K562 (cell line): Measurements from ENCODE around the gene TMEM139. TPM values are rescaled to one million over a fixed set of nuclear protein-coding genes. Genes with fewer than 3 reads are reported as not detected.

Experiments
- ATAC-seq: fragments of 200-7000 bp; cut with Tn5 transposase; 3 replicates; pipeline ENCODE4 v1.9.1; 2020; ENCODE audit warnings: moderate library complexity
- BruUV-seq: library from RNA; stranded (reverse); fragments of 400-500 nt; replicated peaks from 2 replicates; lab custom pipeline; 2021; lab: Mats Ljungman, UMichigan
- CTCF ChIA-PET: fragments of 300-600 bp; formaldehyde crosslinking; extraction: SDS; loops from one replicate; lab custom pipeline; 2021; ENCODE audit warnings: low intra/inter-chr PET ratio; lab: Yijun Ruan, JAX
- POLR2A ChIA-PET: fragments of 300-600, 350-650 bp; sonication (Branson Sonifier 250); formaldehyde crosslinking; extraction: SDS; loops from one replicate; lab custom pipeline; 2021; ENCODE audit warnings: antibody characterized with exemption, inconsistent platforms; lab: Yijun Ruan, JAX
- DNase-seq, 4 experiments: peaks; one replicate each; pipeline versions ENCODE4 v3.0.0 to v3.0.0-alpha.2; 2011 to 2018; ENCODE audit warnings: low spot score in 3 of 4, mixed read lengths in 3 of 4; ENCODE audit errors: extremely low read depth in 1 of 4
- FAIRE-seq: peaks from 2 replicates; lab custom pipeline; 2011; peaks lifted over from hg19 to GRCh38; lab: Jason Lieb, UNC
- H2AFZ ChIP-seq: 2 replicates; pipeline ENCODE4 v1.6.0; 2011; ENCODE audit warnings: low read depth, low read length, control low read depth, inconsistent platforms
- H3K27ac ChIP-seq: fragments of 200-600 bp; 3 replicates; pipeline ENCODE4 v1.8.0; 2011; ENCODE audit warnings: low read depth, mild to moderate bottlenecking, control low read depth, inconsistent platforms, low read length, moderate library complexity, mixed read lengths; ENCODE audit errors: extremely low read depth
- H3K27me3 ChIP-seq, 2 experiments: fragments of 300-600 bp in 1 of 2; 2 replicates in 1 of 2; 3 replicates in 1 of 2; pipeline versions ENCODE4 v1.6.0 to v1.8.0; 2011; ENCODE audit warnings: inconsistent platforms in 2 of 2, low read length in 2 of 2, mild to moderate bottlenecking in 1 of 2, mixed read lengths in 1 of 2, moderate library complexity in 1 of 2; ENCODE audit not compliant: control insufficient read depth in 2 of 2, insufficient read depth in 2 of 2
- H3K36me3 ChIP-seq: fragments of 300-600 bp; 3 replicates; pipeline ENCODE4 v1.8.0; 2011; ENCODE audit warnings: mild to moderate bottlenecking, low read length, inconsistent platforms; ENCODE audit not compliant: control insufficient read depth, insufficient read depth
- H3K4me1 ChIP-seq, 2 experiments: fragments of 200-600 bp in 1 of 2; replicated peaks in 1 of 2; 2 replicates in 1 of 2; 3 replicates in 1 of 2; pipeline versions ENCODE4 v1.5.1 to v1.8.0; 2011; ENCODE audit warnings: inconsistent platforms in 2 of 2, low read length in 2 of 2, mild to moderate bottlenecking in 1 of 2, mixed read lengths in 1 of 2, moderate library complexity in 1 of 2; ENCODE audit not compliant: control insufficient read depth in 2 of 2, insufficient read depth in 2 of 2
- H3K4me2 ChIP-seq: 2 replicates; pipeline ENCODE4 v1.6.1; 2011; ENCODE audit warnings: low read length, control low read depth, inconsistent platforms, mixed read lengths; ENCODE audit not compliant: insufficient read depth
- H3K4me3 ChIP-seq: fragments of 200-600 bp; sonication (generic), shearing (Covaris generic); 2 replicates; pipeline ENCODE4 v1.5.1; 2016; ENCODE audit warnings: control low read depth, inconsistent platforms
- H3K79me2 ChIP-seq: fragments of 200-600 bp; 3 replicates; pipeline ENCODE4 v1.8.0; 2011; ENCODE audit warnings: low read length, inconsistent platforms; ENCODE audit not compliant: control insufficient read depth, insufficient read depth
- H3K9ac ChIP-seq, 2 experiments: 2 replicates each; pipeline versions ENCODE4 v1.6.0 to v1.6.1; 2011; ENCODE audit warnings: low read depth in 2 of 2, low read length in 2 of 2, control low read depth in 1 of 2, inconsistent platforms in 1 of 2, mild to moderate bottlenecking in 1 of 2, mixed read lengths in 1 of 2; ENCODE audit not compliant: insufficient read depth in 1 of 2
- H3K9me1 ChIP-seq: one replicate; pipeline ENCODE4 v1.6.0; 2011; ENCODE audit warnings: inconsistent platforms, mild to moderate bottlenecking, low read length, moderate library complexity; ENCODE audit not compliant: control insufficient read depth, insufficient read depth
- H3K9me3 ChIP-seq: replicated peaks from 2 replicates; pipeline ENCODE4 v1.5.1; 2011; ENCODE audit warnings: low read depth, low read length, inconsistent platforms; ENCODE audit not compliant: control insufficient read depth, insufficient read depth
- H4K20me1 ChIP-seq: replicated peaks from 2 replicates; pipeline ENCODE4 v1.6.1; 2011; ENCODE audit warnings: low read length, inconsistent platforms, mixed read lengths; ENCODE audit not compliant: control insufficient read depth, insufficient read depth
- CBFB ChIP-seq: sonication (generic); formaldehyde crosslinking; IDR thresholded peaks from 2 replicates; pipeline ENCODE4 v1.4.0; 2020; ENCODE audit warnings: mild to moderate bottlenecking, missing genetic modification reagents
- DLX4 ChIP-seq: fragments of 250-450 bp; sonication (Bioruptor Pico); IDR thresholded peaks from 2 replicates; pipeline ENCODE4 v1.6.1; 2021; ENCODE audit warnings: mild to moderate bottlenecking
- HDAC1 ChIP-seq, 2 experiments: fragments of 450-650 bp; IDR thresholded peaks; 2 replicates each; pipeline ENCODE4 v1.6.1; 2016 to 2017; ENCODE audit warnings: inconsistent platforms in 1 of 2, mild to moderate bottlenecking in 1 of 2, moderate library complexity in 1 of 2
- HMG20A ChIP-seq: fragments of 450-650 bp; formaldehyde crosslinking; conservative IDR thresholded peaks from 2 replicates; pipeline ENCODE4 v1.4.0; 2020; ENCODE audit warnings: mild to moderate bottlenecking, mixed read lengths
- KLF10 ChIP-seq: fragments of 250-450 bp; sonication (Bioruptor Pico); IDR thresholded peaks from 2 replicates; pipeline ENCODE4 v1.6.1; 2021; ENCODE audit warnings: matching md5 sums
- NR2C1 ChIP-seq, 2 experiments: fragments of 450-650 bp; IDR thresholded peaks; 2 replicates each; pipeline ENCODE4 v1.6.1; 2017; ENCODE audit warnings: mild to moderate bottlenecking in 2 of 2, antibody characterized with exemption in 1 of 2, inconsistent platforms in 1 of 2, missing compliant biosample characterization in 1 of 2, missing genetic modification characterization in 1 of 2
- PML ChIP-seq: IDR thresholded peaks from 2 replicates; pipeline ENCODE4 v1.6.1; 2012; ENCODE audit warnings: low read length, inconsistent platforms
- POLR3A ChIP-seq: IDR thresholded peaks from 2 replicates; pipeline ENCODE4 v1.6.1; 2011; ENCODE audit warnings: borderline replicate concordance, mild to moderate bottlenecking, moderate library complexity; ENCODE audit not compliant: insufficient read length, insufficient read depth; ENCODE audit errors: extremely low read depth
- PRMT5 ChIP-seq: sonication (generic); formaldehyde crosslinking; IDR thresholded peaks from 2 replicates; pipeline ENCODE4 v1.5.0; 2020; ENCODE audit warnings: missing genetic modification reagents
- SMAD1 ChIP-seq: fragments of 150-350 bp; IDR thresholded peaks from 2 replicates; pipeline ENCODE4 v1.6.1; 2014; ENCODE audit warnings: low read length, low read depth; ENCODE audit not compliant: partially characterized antibody
- SNAPC5 ChIP-seq: fragments of 250-450 bp; sonication (Bioruptor Pico); IDR thresholded peaks from 2 replicates; pipeline ENCODE4 v1.8.0; 2021; ENCODE audit warnings: moderate library complexity, mild to moderate bottlenecking, inconsistent platforms
- STAG1 ChIP-seq: sonication (generic); formaldehyde crosslinking; IDR thresholded peaks from 2 replicates; pipeline ENCODE4 v1.5.0; 2020; ENCODE audit warnings: missing genetic modification reagents, borderline replicate concordance
- U2AF1 ChIP-seq: fragments of 200-400 bp; formaldehyde crosslinking; optimal IDR thresholded peaks from 2 replicates; pipeline ENCODE3; 2017; ENCODE audit warnings: mild to moderate bottlenecking, low read depth, low read length, moderate library complexity
- ZNF311 ChIP-seq: fragments of 250-450 bp; sonication (Bioruptor Pico); IDR thresholded peaks from 2 replicates; pipeline ENCODE4 v1.4.0; 2020; ENCODE audit warnings: mild to moderate bottlenecking, moderate library complexity
- ZNF79 ChIP-seq: fragments of 250-450 bp; sonication (Bioruptor Pico); IDR thresholded peaks from 2 replicates; pipeline ENCODE4 v1.4.0; 2020; ENCODE audit warnings: low read depth, mild to moderate bottlenecking, moderate library complexity
- WGBS: fragments of 100-300 bp; shearing (Covaris generic); methylation state at CpG from one replicate; pipeline ENCODE4 v1.1.6; 2016; ENCODE audit warnings: low coverage, mixed read lengths; ENCODE audit not compliant: insufficient coverage; ENCODE audit errors: missing lambda C conversion rate; 5-methylcytosine and 5-hydroxymethylcytosine counted together
- in situ Hi-C: fragments of 300-500 bp; cut with MboI; formaldehyde crosslinking; loops from 4 replicates; pipeline ENCODE4 v1.15.0; 2018; ENCODE audit warnings: inconsistent platforms, mixed read lengths
- intact Hi-C: fragments of 100-400 bp; cut with micrococcal nuclease; formaldehyde crosslinking; loops from 2 replicates; pipeline ENCODE4 v1.14.2; 2022
- polyA plus RNA-seq, 8 experiments: library from polyadenylated mRNA; depleted of rRNA in 4 of 8; stranded (reverse) in 5 of 8; unstranded in 3 of 8; fragments of >200 nt; fragmentation: Nextera tagmentation in 2 of 8; fragmentation: Illumina TruSeq in 1 of 8; extraction: Ambion mirVana in 2 of 8; extraction: Trizol in 1 of 8; gene quantifications; 2 replicates each; pipeline versions ENCODE4 v1.2.1 to v1.2.3, GENCODE V29; 2011 to 2014; ENCODE audit warnings: inconsistent platforms in 1 of 8, missing spikeins in 1 of 8
- total RNA-seq, 7 experiments: library from RNA; depleted of rRNA in 6 of 7; stranded (reverse); fragments of >200 nt in 6 of 7; fragmentation: Illumina TruSeq in 2 of 7; extraction: Trizol in 2 of 7; gene quantifications; 2 replicates each; pipeline versions ENCODE4 v1.2.1 to v1.2.3, GENCODE V29; 2011 to 2021; ENCODE audit warnings: low replicate concordance in 1 of 7
- TF ChIP-seq, protein P1 (sequence below): fragments of 450-650 bp; IDR thresholded peaks from 2 replicates; pipeline ENCODE4 v1.6.1; 2016; ENCODE audit warnings: low read depth, mild to moderate bottlenecking, moderate library complexity

Gene TMEM139
- total and polyA plus RNA-seq, 9 of the 15 experiments (the other 6 are each of a cell fraction or from before 2014, with no cell fraction given), result 0.27 to 1.8 (median 0.79) TPM

- FAIRE-seq (no peak), ATAC-seq (no peak), DNase-seq (no peak)
- no peak overlapping the region for H3K9ac ChIP-seq
- POLR2A ChIA-PET, result interaction anchor here (0.7 to 0.8 kb wide), 2 partner anchors 25 to 32 kb away, joined by 3 read pairs; no protein-coding TSS in a partner anchor
- no peaks in the 10 kb centered on the region for H3K36me3 ChIP-seq
- intact Hi-C loops, result no loop called here
- WGBS, result 2% methylated on average over 5 of the region's 5 CpGs
- H3K27me3 ChIP-seq, result peaks cover 56 to 74% of the 10 kb centered on the region in 2 experiments
- no peaks in the 10 kb centered on the region for H4K20me1 ChIP-seq
- no peaks in the 10 kb centered on the region; a peak in 1 of 5 replicates for H3K4me1 ChIP-seq
- no peaks in the 10 kb centered on the region for H3K9me3 ChIP-seq
- H3K4me3 ChIP-seq, result no peak overlapping the region
- BruUV-seq, result no TSS peak
- in situ Hi-C loops, result no loop called here
- CTCF ChIA-PET, result no interaction called here
- no peak overlapping the region for H2AFZ ChIP-seq
- H3K4me2 ChIP-seq, result no peak overlapping the region
- H3K79me2 ChIP-seq, result no peaks in the 10 kb centered on the region
- H3K9me1 ChIP-seq, result no peaks in the 10 kb centered on the region
- H3K27ac ChIP-seq, result no peak overlapping the region
- TF ChIP-seq KLF10 (CRISPR knock-in tag) (no peak), ZNF79 (CRISPR knock-in tag) (no peak), PRMT5 (no peak), SNAPC5 (CRISPR knock-in tag) (no peak), ZNF311 (CRISPR knock-in tag) (no peak), CBFB (CRISPR knock-in tag) (no peak), U2AF1 (no peak), HDAC1 (IDR thresholded peaks at IDR 0.05) (no peak), POLR3A (no peak), DLX4 (CRISPR knock-in tag) (no peak), SMAD1 (no peak), NR2C1 (IDR thresholded peaks at IDR 0.05) (no peak), NR2C1 (tag; IDR thresholded peaks at IDR 0.05) (no peak), STAG1 (no peak), PML (no peak), HMG20A (CRISPR knock-in tag) (no peak)
- TF ChIP-seq, protein P1, sequence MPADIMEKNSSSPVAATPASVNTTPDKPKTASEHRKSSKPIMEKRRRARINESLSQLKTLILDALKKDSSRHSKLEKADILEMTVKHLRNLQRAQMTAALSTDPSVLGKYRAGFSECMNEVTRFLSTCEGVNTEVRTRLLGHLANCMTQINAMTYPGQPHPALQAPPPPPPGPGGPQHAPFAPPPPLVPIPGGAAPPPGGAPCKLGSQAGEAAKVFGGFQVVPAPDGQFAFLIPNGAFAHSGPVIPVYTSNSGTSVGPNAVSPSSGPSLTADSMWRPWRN, result no peak
These were observed 43.1 kb downstream of the TMEM139 start for GRCh38 chr7:143327903-143328302.
